Measurements from ENCODE around the gene RAB31.
A peak's percentile ranks its signal among the peaks of the same experiment; 100 is the strongest.
"Not testable (repeated sequence)": the region's sequence is repeated elsewhere in the genome, so short reads cannot be mapped to it uniquely, and the experiment has no call there.

The RAB31 gene

GRCh38 chr18:9764011-9764481 is 55.9 kb downstream of the RAB31 start:
- DNase-seq: no peak

GRCh38 chr18:9765501-9765900 is 57.4 kb downstream of the RAB31 start:
- DNase-seq: no peak

- DNase-seq: no peak
These were observed 58.0 kb downstream of the RAB31 start for GRCh38 chr18:9766076-9766481.

GRCh38 chr18:9766740-9767139 is 58.6 kb downstream of the RAB31 start:
- DNase-seq: no peak

GRCh38 chr18:9768071-9768691 is 60.1 kb downstream of the RAB31 start:
- DNase-seq: not testable (repeated sequence)

GRCh38 chr18:9770111-9770510 is 62.0 kb downstream of the RAB31 start:
- not testable (repeated sequence) for DNase-seq

GRCh38 chr18:9771261-9771976 is 63.3 kb downstream of the RAB31 start:
- DNase-seq: peak; percentile 54

- no peak for DNase-seq
These were observed 64.0 kb downstream of the RAB31 start for GRCh38 chr18:9771977-9772660.

GRCh38 chr18:9772847-9773677 is 65.0 kb downstream of the RAB31 start:
- DNase-seq: no peak

GRCh38 chr18:9774150-9774549 is 66.0 kb downstream of the RAB31 start:
- no peak for DNase-seq

- no peak for DNase-seq
These were observed 67.1 kb downstream of the RAB31 start for GRCh38 chr18:9775178-9775577.

GRCh38 chr18:9779630-9780029 is 71.5 kb downstream of the RAB31 start:
- DNase-seq: no peak

GRCh38 chr18:9782073-9782857 is 74.2 kb downstream of the RAB31 start:
- no peak for DNase-seq

- no peak for DNase-seq
These were observed 78.5 kb downstream of the RAB31 start for GRCh38 chr18:9786631-9787030.

- DNase-seq: no peak
These were observed 78.9 kb downstream of the RAB31 start for GRCh38 chr18:9787036-9787435.

- no peak for DNase-seq
These were observed 79.6 kb downstream of the RAB31 start for GRCh38 chr18:9787712-9788111.

- DNase-seq: no peak
These were observed 80.0 kb downstream of the RAB31 start for GRCh38 chr18:9788140-9788539.

GRCh38 chr18:9788860-9789259 is 80.8 kb downstream of the RAB31 start:
- no peak for DNase-seq

GRCh38 chr18:9790261-9790660 is 82.2 kb downstream of the RAB31 start:
- no peak for DNase-seq

GRCh38 chr18:9791991-9792390 is 83.9 kb downstream of the RAB31 start:
- DNase-seq: no peak

GRCh38 chr18:9792565-9793245 is 84.6 kb downstream of the RAB31 start:
- DNase-seq: no peak

GRCh38 chr18:9796011-9796410 is 87.9 kb downstream of the RAB31 start:
- no peak for DNase-seq
